IMR-90 (cell line): ENCODE measurements around the gene STYXL1. TPM values are rescaled to one million over a fixed set of nuclear protein-coding genes. Genes with fewer than 3 reads are reported as not detected.

Source experiments
- ATAC-seq: fragments of 200-7000 bp; cut with Tn5 transposase; 2 replicates; pipeline ENCODE4 v1.9.1; 2020; ENCODE audit warnings: low read depth, mild to moderate bottlenecking, moderate library complexity
- BruUV-seq: library from RNA; stranded (reverse); fragments of 400-500 nt; replicated peaks from 2 replicates; lab custom pipeline; 2021; lab: Mats Ljungman, UMichigan
- CTCF ChIA-PET: fragments of 300-600 bp; formaldehyde crosslinking; extraction: SDS; loops from one replicate; lab custom pipeline; 2021; ENCODE audit warnings: antibody characterized with exemption; lab: Yijun Ruan, JAX
- POLR2A ChIA-PET: fragments of 300-600 bp; sonication (Branson Sonifier 250); formaldehyde crosslinking; loops from one replicate; lab custom pipeline; 2022; ENCODE audit warnings: antibody characterized with exemption; ENCODE audit not compliant: unreplicated experiment; lab: Charles Lee
- DNase-seq: peaks from one replicate; pipeline ENCODE4 v3.0.0; 2013
- H2AFZ ChIP-seq: replicated peaks from 2 replicates; pipeline ENCODE3; 2013; ENCODE audit warnings: low read length, mild to moderate bottlenecking; ENCODE audit not compliant: poor library complexity
- H2AK5ac ChIP-seq: 2 replicates; pipeline ENCODE4 v1.6.1; 2013; ENCODE audit warnings: low read depth, low read length, inconsistent platforms
- H2AK9ac ChIP-seq: replicated peaks from 2 replicates; pipeline ENCODE3; 2013; ENCODE audit warnings: mild to moderate bottlenecking, low read depth, low read length, moderate library complexity; ENCODE audit not compliant: poor library complexity
- H2BK120ac ChIP-seq: 2 replicates; pipeline ENCODE4 v1.6.1; 2013; ENCODE audit warnings: low read depth, low read length, inconsistent platforms
- H2BK15ac ChIP-seq: 3 replicates; pipeline ENCODE4 v1.6.1; 2013; ENCODE audit warnings: low read depth, low read length, inconsistent platforms
- H2BK20ac ChIP-seq: 2 replicates; pipeline ENCODE4 v1.6.1; 2013; ENCODE audit warnings: low read depth, mild to moderate bottlenecking, inconsistent platforms, low read length, moderate library complexity
- H2BK5ac ChIP-seq: 2 replicates; pipeline ENCODE4 v1.6.1; 2013; ENCODE audit warnings: mild to moderate bottlenecking, low read depth, low read length, inconsistent platforms; ENCODE audit not compliant: poor library complexity, severe bottlenecking
- H3K14ac ChIP-seq: replicated peaks from 2 replicates; pipeline ENCODE4 v1.6.1; 2013; ENCODE audit warnings: low read depth, low read length, inconsistent platforms
- H3K18ac ChIP-seq: 2 replicates; pipeline ENCODE4 v1.6.1; 2013; ENCODE audit warnings: low read depth, low read length, control low read depth
- H3K23ac ChIP-seq: 2 replicates; pipeline ENCODE4 v1.6.1; 2013; ENCODE audit warnings: low read depth, low read length, inconsistent platforms
- H3K27ac ChIP-seq: 2 replicates; pipeline ENCODE4 v1.5.1; 2013; ENCODE audit warnings: mild to moderate bottlenecking, control low read depth, low read length; ENCODE audit not compliant: insufficient read depth
- H3K27me3 ChIP-seq: 2 replicates; pipeline ENCODE4 v1.6.1; 2013; ENCODE audit warnings: low read length; ENCODE audit not compliant: control insufficient read depth, insufficient read depth
- H3K36me3 ChIP-seq: 2 replicates; pipeline ENCODE4 v1.6.1; 2013; ENCODE audit warnings: low read length, mixed read lengths; ENCODE audit not compliant: control insufficient read depth, insufficient read depth
- H3K4ac ChIP-seq: 2 replicates; pipeline ENCODE4 v1.6.1; 2013; ENCODE audit warnings: low read depth, low read length, inconsistent platforms
- H3K4me1 ChIP-seq: 2 replicates; pipeline ENCODE4 v1.6.1; 2013; ENCODE audit warnings: low read length, mixed read lengths; ENCODE audit not compliant: control insufficient read depth, insufficient read depth
- H3K4me2 ChIP-seq: 2 replicates; pipeline ENCODE4 v1.6.1; 2013; ENCODE audit warnings: low read depth, mild to moderate bottlenecking, control low read depth, low read length, moderate library complexity
- H3K4me3 ChIP-seq: 2 replicates; pipeline ENCODE4 v1.5.1; 2013; ENCODE audit warnings: low read depth, mild to moderate bottlenecking, control low read depth, low read length, moderate library complexity; ENCODE audit not compliant: insufficient read depth
- H3K56ac ChIP-seq: 2 replicates; pipeline ENCODE4 v1.6.1; 2013; ENCODE audit warnings: low read length, inconsistent platforms; ENCODE audit not compliant: insufficient read depth; ENCODE audit errors: extremely low read depth
- H3K79me1 ChIP-seq, 2 experiments: 2 replicates each; pipeline ENCODE4 v1.6.1; 2013; ENCODE audit warnings: low read length in 2 of 2, inconsistent platforms in 1 of 2, low read depth in 1 of 2
- H3K9ac ChIP-seq: 2 replicates; pipeline ENCODE4 v1.6.1; 2013; ENCODE audit warnings: low read depth, low read length, control low read depth
- H3K9me1 ChIP-seq: 2 replicates; pipeline ENCODE4 v1.6.1; 2013; ENCODE audit warnings: low read length, inconsistent platforms; ENCODE audit not compliant: insufficient read depth
- H3K9me3 ChIP-seq: 2 replicates; pipeline ENCODE4 v1.6.1; 2013; ENCODE audit warnings: low read length; ENCODE audit not compliant: control insufficient read depth, insufficient read depth
- H4K20me1 ChIP-seq: 2 replicates; pipeline ENCODE4 v1.6.1; 2013; ENCODE audit warnings: low read length, inconsistent platforms; ENCODE audit not compliant: insufficient read depth
- H4K5ac ChIP-seq: 2 replicates; pipeline ENCODE4 v1.6.1; 2013; ENCODE audit warnings: mild to moderate bottlenecking, low read depth, low read length, control low read depth
- H4K8ac ChIP-seq, 2 experiments: 2 replicates each; pipeline ENCODE4 v1.6.1; 2013; ENCODE audit warnings: low read depth in 2 of 2, low read length in 2 of 2, control low read depth in 1 of 2, inconsistent platforms in 1 of 2
- H4K91ac ChIP-seq: 2 replicates; pipeline ENCODE4 v1.6.1; 2013; ENCODE audit warnings: low read depth, low read length, inconsistent platforms; ENCODE audit not compliant: insufficient read depth
- ELK1 ChIP-seq: fragments of 150-350 bp; IDR thresholded peaks from 2 replicates; pipeline ENCODE4 v1.6.1; 2016; ENCODE audit warnings: low read depth, mild to moderate bottlenecking, low read length, moderate library complexity, borderline replicate concordance
- RCOR1 ChIP-seq: IDR thresholded peaks from 2 replicates; pipeline ENCODE4 v1.6.1; 2012; ENCODE audit warnings: mild to moderate bottlenecking, low read length, improper control_type of control experiment; ENCODE audit not compliant: insufficient replicate concordance
- USF2 ChIP-seq: fragments of 150-350 bp; IDR thresholded peaks from 2 replicates; pipeline ENCODE4 v1.6.1; 2017; ENCODE audit warnings: mild to moderate bottlenecking, antibody characterized with exemption, low read length, low read depth
- WGBS, 2 experiments: methylation state at CpG; one replicate each; pipeline versions ENCODE4 v1.1.5 to v1.1.7; 2013; ENCODE audit warnings: missing lambda C conversion rate in 2 of 2; ENCODE audit not compliant: insufficient read length in 1 of 2; ENCODE audit errors: extremely low coverage in 2 of 2; 5-methylcytosine and 5-hydroxymethylcytosine counted together
- dilution Hi-C: fragments of 300-500 bp; cut with HindIII; formaldehyde crosslinking; loops from one replicate; pipeline ENCODE4 v1.14.3; 2018; ENCODE audit warnings: low sequenced_read_pairs; ENCODE audit not compliant: unreplicated experiment
- in situ Hi-C: fragments of 300-500 bp; cut with MboI; formaldehyde crosslinking; loops from 3 replicates; pipeline ENCODE4 v1.14.3; 2019; ENCODE audit warnings: low sequenced_read_pairs, inconsistent platforms, mixed read lengths
- intact Hi-C: fragments of 100-400 bp; cut with micrococcal nuclease; formaldehyde crosslinking; loops from 2 replicates; pipeline ENCODE4 v1.10.0; 2022
- polyA plus RNA-seq, 3 experiments: library from polyadenylated mRNA; depleted of rRNA; stranded (reverse); fragments of >200 nt; gene quantifications; 2 replicates each; pipeline ENCODE4 v1.2.3, GENCODE V29; 2012; ENCODE audit warnings: low replicate concordance in 1 of 3
- total RNA-seq: library from RNA; depleted of rRNA; stranded (reverse); fragments of >200 nt; gene quantifications from 2 replicates; pipeline ENCODE4 v1.2.3, GENCODE V29; 2012

STYXL1 gene
- total and polyA plus RNA-seq, 2 of the 4 experiments (the other 2 are of a cell fraction), result 66.1 to 73.8 TPM

- DNase-seq (no peak), ATAC-seq (no peak)
- H3K27ac ChIP-seq, result no peak overlapping the region
- BruUV-seq, result no TSS peak
- peaks cover 21% of the 10 kb centered on the region for H3K36me3 ChIP-seq
- in situ Hi-C loops (no loop called here), intact Hi-C loops (loop anchor here (10.0 kb wide), 1 partner anchor 46 kb away; the partner anchor contains the start of gene POR), dilution Hi-C loops (no loop called here)
- peak overlapping the region; percentile 20; the same call in 1 of the 2 replicates for H2AK5ac ChIP-seq
- H2AK9ac ChIP-seq, result no peak overlapping the region
- no peak overlapping the region for H3K4me3 ChIP-seq
- no peak overlapping the region for H4K8ac ChIP-seq
- H3K79me1 ChIP-seq, result peaks cover 6 to 55% of the 10 kb centered on the region in 2 experiments
- peaks cover 11% of the 10 kb centered on the region for H3K4me1 ChIP-seq
- H4K91ac ChIP-seq, result no peak overlapping the region
- CTCF ChIA-PET, result interaction anchor here (0.8 kb wide), 1 partner anchor 9 kb away, joined by 3 read pairs; no protein-coding TSS in a partner anchor
- H4K5ac ChIP-seq, result no peak overlapping the region
- H3K9me3 ChIP-seq, result no peaks in the 10 kb centered on the region
- no peaks in the 10 kb centered on the region for H3K27me3 ChIP-seq
- H4K20me1 ChIP-seq, result no peaks in the 10 kb centered on the region
- H2BK20ac ChIP-seq, result no peak overlapping the region
- WGBS, 2 experiments, result 93% methylated on average over 5 of the region's 7 CpGs; no CpG with 5 or more reads in 1 of the 2 experiments
- no peak overlapping the region for H3K23ac ChIP-seq
- no peak overlapping the region for H3K4ac ChIP-seq
- no peak overlapping the region for H3K56ac ChIP-seq
- H2BK15ac ChIP-seq, result no peak overlapping the region
- no peak overlapping the region for H3K9ac ChIP-seq
- H2AFZ ChIP-seq, result no peak overlapping the region
- no peak overlapping the region for H3K14ac ChIP-seq
- no peak overlapping the region for H2BK120ac ChIP-seq
- H3K18ac ChIP-seq, result no peak overlapping the region
- POLR2A ChIA-PET, result no interaction called here
- H3K9me1 ChIP-seq, result peaks cover 16% of the 10 kb centered on the region; the same call in 1 of the 2 replicates
- TF ChIP-seq RCOR1 (no peak), USF2 (no peak), ELK1 (no peak)
- H2BK5ac ChIP-seq, result no peak overlapping the region
- H3K4me2 ChIP-seq, result no peak overlapping the region
Measured at GRCh38 chr7:75961218-75961617, 86.6 kb downstream of the STYXL1 start.
